HepG2 (cell line): Measurements from ENCODE around the gene LRRC10B. TPM values are rescaled to one million over a fixed set of nuclear protein-coding genes. Genes with fewer than 3 reads are reported as not detected.

Experiments
- ATAC-seq: fragments of 200-7000 bp; cut with Tn5 transposase; 3 replicates; pipeline ENCODE4 v1.9.1; 2020; ENCODE audit warnings: mild to moderate bottlenecking, moderate library complexity
- BruUV-seq: library from RNA; stranded (reverse); fragments of 400-500 nt; replicated peaks from 2 replicates; lab custom pipeline; 2021; lab: Mats Ljungman, UMichigan
- CTCF ChIA-PET: fragments of 300-600 bp; formaldehyde crosslinking; extraction: SDS; loops from one replicate; lab custom pipeline; 2021; ENCODE audit warnings: low total read pairs, inconsistent platforms, low intra/inter-chr PET ratio; lab: Yijun Ruan, JAX
- POLR2A ChIA-PET: fragments of 350-600 bp; sonication (Branson Sonifier 250); formaldehyde crosslinking; loops from one replicate; lab custom pipeline; 2020; ENCODE audit warnings: antibody characterized with exemption, inconsistent platforms; lab: Yijun Ruan, JAX
- DNase-seq: peaks from one replicate; pipeline ENCODE4 v3.0.0-alpha.2; 2015; ENCODE audit warnings: low spot score
- FAIRE-seq: peaks from 3 replicates; lab custom pipeline; 2011; peaks lifted over from hg19 to GRCh38; lab: Jason Lieb, UNC
- H2AFZ ChIP-seq: one replicate; pipeline ENCODE4 v1.6.1; 2011; ENCODE audit warnings: low read length, inconsistent platforms
- H3K27ac ChIP-seq: fragments of 300-600 bp; 3 replicates; pipeline ENCODE4 v1.8.0; 2011; ENCODE audit warnings: mixed run types, mild to moderate bottlenecking, mixed read lengths, low read length, inconsistent platforms; ENCODE audit not compliant: insufficient read depth; ENCODE audit errors: extremely low read length
- H3K27me3 ChIP-seq, 2 experiments: fragments of 200-600 bp in 1 of 2; 2 replicates in 1 of 2; 3 replicates in 1 of 2; pipeline versions ENCODE4 v1.6.0 to v1.8.0; 2011; ENCODE audit warnings: low read length in 2 of 2, mild to moderate bottlenecking in 2 of 2, moderate library complexity in 2 of 2, inconsistent platforms in 1 of 2; ENCODE audit not compliant: insufficient read depth in 2 of 2, control insufficient read depth in 1 of 2
- H3K36me3 ChIP-seq, 2 experiments: fragments of 200-600 bp in 1 of 2; replicated peaks in 1 of 2; 2 replicates in 1 of 2; 3 replicates in 1 of 2; pipeline versions ENCODE4 v1.5.1 to v1.8.0; 2011; ENCODE audit warnings: low read length in 2 of 2, inconsistent platforms in 1 of 2; ENCODE audit not compliant: insufficient read depth in 2 of 2, control insufficient read depth in 1 of 2
- H3K4me1 ChIP-seq: 2 replicates; pipeline ENCODE4 v1.5.1; 2012; ENCODE audit warnings: low read length, inconsistent platforms; ENCODE audit not compliant: insufficient read depth
- H3K4me2 ChIP-seq: 2 replicates; pipeline ENCODE4 v1.6.0; 2011; ENCODE audit warnings: low read depth, low read length, inconsistent platforms
- H3K4me3 ChIP-seq, 3 experiments: fragments of 200-600 bp in 1 of 3; sonication (generic), shearing (Covaris generic) in 1 of 3; replicated peaks in 1 of 3; 2 replicates each; pipeline ENCODE4 v1.5.1; 2011 to 2016; ENCODE audit warnings: low read length in 3 of 3, inconsistent platforms in 2 of 3, low read depth in 2 of 3, mild to moderate bottlenecking in 2 of 3, control low read depth in 1 of 3, mixed read lengths in 1 of 3; ENCODE audit not compliant: insufficient read depth in 1 of 3
- H3K79me2 ChIP-seq: one replicate; pipeline ENCODE4 v1.6.1; 2011; ENCODE audit warnings: low read length, inconsistent platforms; ENCODE audit not compliant: insufficient read depth
- H3K9ac ChIP-seq: 2 replicates; pipeline ENCODE4 v1.6.0; 2011; ENCODE audit warnings: mild to moderate bottlenecking, low read depth, low read length, inconsistent platforms; ENCODE audit not compliant: insufficient read depth
- H3K9me3 ChIP-seq: 2 replicates; pipeline ENCODE4 v1.5.1; 2012; ENCODE audit warnings: mild to moderate bottlenecking, low read length
- H4K20me1 ChIP-seq: 2 replicates; pipeline ENCODE4 v1.6.0; 2011; ENCODE audit warnings: inconsistent platforms, mild to moderate bottlenecking, low read length, moderate library complexity; ENCODE audit not compliant: insufficient read depth
- AHR ChIP-seq: IDR thresholded peaks from 2 replicates; pipeline ENCODE4 v1.6.1; 2018; ENCODE audit warnings: missing genetic modification reagents, missing compliant biosample characterization
- FOXO1 ChIP-seq: sonication (generic); formaldehyde crosslinking; IDR thresholded peaks from 2 replicates; pipeline ENCODE4 v1.4.0; 2020; ENCODE audit warnings: missing genetic modification reagents
- GABPA ChIP-seq, 2 experiments: IDR thresholded peaks; 2 replicates each; pipeline ENCODE4 v1.6.1; 2011 to 2016; ENCODE audit warnings: low read depth in 2 of 2, low read length in 1 of 2, missing biosample characterization in 1 of 2, missing genetic modification characterization in 1 of 2
- HNF4A ChIP-seq: sonication (generic); formaldehyde crosslinking; IDR thresholded peaks from 2 replicates; pipeline ENCODE4 v1.4.0; 2020; ENCODE audit warnings: missing genetic modification reagents
- HNF4G ChIP-seq, 2 experiments: sonication (generic) in 1 of 2; formaldehyde crosslinking in 1 of 2; IDR thresholded peaks; 2 replicates each; pipeline versions ENCODE4 v1.4.0 to v1.6.1; 2011 to 2020; ENCODE audit warnings: borderline replicate concordance in 2 of 2, low read depth in 2 of 2, mild to moderate bottlenecking in 2 of 2, low read length in 1 of 2, missing genetic modification reagents in 1 of 2, moderate library complexity in 1 of 2
- IRF2 ChIP-seq: IDR thresholded peaks from 2 replicates; pipeline ENCODE4 v1.6.1; 2018; ENCODE audit warnings: missing genetic modification reagents, missing compliant biosample characterization
- ISL2 ChIP-seq: sonication (generic); formaldehyde crosslinking; IDR thresholded peaks from 2 replicates; pipeline ENCODE4 v1.5.0; 2020; ENCODE audit warnings: missing genetic modification reagents
- MAZ ChIP-seq, 2 experiments: sonication (generic) in 1 of 2; formaldehyde crosslinking in 1 of 2; IDR thresholded peaks; 2 replicates each; pipeline versions ENCODE4 v1.5.0 to v1.6.1; 2012 to 2020; ENCODE audit warnings: low read depth in 2 of 2, mild to moderate bottlenecking in 2 of 2, borderline replicate concordance in 1 of 2, improper control_type of control experiment in 1 of 2, low read length in 1 of 2, missing genetic modification reagents in 1 of 2, moderate library complexity in 1 of 2
- MEIS1 ChIP-seq: sonication (generic); formaldehyde crosslinking; IDR thresholded peaks from 2 replicates; pipeline ENCODE4 v1.9.0; 2021; ENCODE audit warnings: mild to moderate bottlenecking, missing genetic modification reagents, moderate library complexity, borderline replicate concordance
- MTA1 ChIP-seq: sonication (generic); formaldehyde crosslinking; IDR thresholded peaks from 2 replicates; pipeline ENCODE4 v1.4.0; 2020; ENCODE audit warnings: missing genetic modification reagents, mild to moderate bottlenecking, borderline replicate concordance
- PHF21A ChIP-seq: sonication (generic); formaldehyde crosslinking; IDR thresholded peaks from 2 replicates; pipeline ENCODE4 v1.5.0; 2020; ENCODE audit warnings: mild to moderate bottlenecking, missing genetic modification reagents
- RFXANK ChIP-seq: IDR thresholded peaks from 2 replicates; pipeline ENCODE4 v1.6.1; 2016
- SMC3 ChIP-seq: IDR thresholded peaks from 2 replicates; pipeline ENCODE4 v1.6.1; 2011; ENCODE audit warnings: low read length, improper control_type of control experiment
- SRY ChIP-seq: sonication (generic); formaldehyde crosslinking; IDR thresholded peaks from 2 replicates; pipeline ENCODE4 v1.8.0; 2022; ENCODE audit warnings: mild to moderate bottlenecking, missing genetic modification reagents
- ZEB1 ChIP-seq: IDR thresholded peaks from 2 replicates; pipeline ENCODE4 v1.6.1; 2012; ENCODE audit warnings: mild to moderate bottlenecking, low read depth, inconsistent platforms; ENCODE audit not compliant: insufficient replicate concordance
- ZFP1 ChIP-seq: IDR thresholded peaks from 2 replicates; pipeline ENCODE4 v1.6.1; 2016
- ZNF263 ChIP-seq: sonication (generic); formaldehyde crosslinking; IDR thresholded peaks from 2 replicates; pipeline ENCODE4 v1.4.0; 2020; ENCODE audit warnings: missing genetic modification reagents
- ZNF576 ChIP-seq: sonication (generic); formaldehyde crosslinking; IDR thresholded peaks from 2 replicates; pipeline ENCODE4 v1.4.0; 2020; ENCODE audit warnings: mild to moderate bottlenecking, missing genetic modification reagents
- ZNF672 ChIP-seq: sonication (generic); formaldehyde crosslinking; IDR thresholded peaks from 2 replicates; pipeline ENCODE4 v1.8.1; 2022; ENCODE audit warnings: missing genetic modification reagents
- ZNF746 ChIP-seq: sonication (generic); formaldehyde crosslinking; IDR thresholded peaks from 2 replicates; pipeline ENCODE4 v1.8.0; 2022; ENCODE audit warnings: mild to moderate bottlenecking, missing genetic modification reagents
- ZNF891 ChIP-seq: sonication (generic); formaldehyde crosslinking; IDR thresholded peaks from 2 replicates; pipeline ENCODE4 v1.5.0; 2020; ENCODE audit warnings: mild to moderate bottlenecking, missing genetic modification reagents
- ZXDC ChIP-seq: sonication (generic); formaldehyde crosslinking; IDR thresholded peaks from 2 replicates; pipeline ENCODE4 v1.5.0; 2020; ENCODE audit warnings: mild to moderate bottlenecking, missing genetic modification reagents
- WGBS: methylation state at CpG from one replicate; pipeline ENCODE4 v1.1.6; 2017; ENCODE audit warnings: low lambda C conversion rate; 5-methylcytosine and 5-hydroxymethylcytosine counted together
- in situ Hi-C: cut with HindIII; loops from 2 replicates; pipeline ENCODE4 v1.10.0; 2017; ENCODE audit warnings: low pct_unique_long_range_greater_than_20kb; ENCODE audit not compliant: extremely low pct_ligation_motif_present
- intact Hi-C: fragments of 100-400 bp; cut with micrococcal nuclease; formaldehyde crosslinking; loops from one replicate; pipeline ENCODE4 v1.10.0; 2022; ENCODE audit not compliant: unreplicated experiment
- polyA plus RNA-seq, 8 experiments: library from polyadenylated mRNA; depleted of rRNA in 3 of 8; stranded (reverse) in 7 of 8; unstranded in 1 of 8; fragments of >200 nt; fragmentation: Illumina TruSeq in 4 of 8; extraction: Trizol in 4 of 8; gene quantifications; 2 replicates each; pipeline versions ENCODE4 v1.2.1 to v1.2.3, GENCODE V29; 2011 to 2016; ENCODE audit warnings: low read depth in 4 of 8, missing spikeins in 1 of 8, mixed read lengths in 1 of 8; ENCODE audit not compliant: insufficient read depth in 1 of 8
- total RNA-seq, 5 experiments: library from RNA; depleted of rRNA; stranded (reverse); fragments of >200 nt; fragmentation: Illumina TruSeq; extraction: Trizol; gene quantifications; 2 replicates each; pipeline ENCODE4 v1.2.3, GENCODE V29; 2016; ENCODE audit warnings: low read depth in 1 of 5

Gene LRRC10B
- total and polyA plus RNA-seq, 2 of the 13 experiments (the other 11 are each of a cell fraction or from before 2014, with no cell fraction given): not detected

- WGBS: 0% methylated on average over 2 of the region's 18 CpGs
- peak; percentile 41 for ATAC-seq
- intact Hi-C loops (loop anchor here (1.0 to 2.0 kb wide), 3 partner anchors 40 to 161 kb away; no protein-coding TSS in a partner anchor), in situ Hi-C loops (loop anchor here (5.0 kb wide), 2 partner anchors 40 to 160 kb away; no protein-coding TSS in a partner anchor)
- no peak for FAIRE-seq
- Histone ChIP-seq H2AFZ (no peak overlapping the region), H3K9ac (no peak overlapping the region), H3K27me3 (peaks cover 2 to 22% of the 10 kb centered on the region in 2 experiments; a peak in 4 of 5 replicates), H4K20me1 (no peaks in the 10 kb centered on the region), H3K27ac (no peak overlapping the region), H3K4me1 (peaks cover 27% of the 10 kb centered on the region), H3K4me3 (no peak overlapping the region), H3K4me2 (peak overlapping the region; percentile 30; the same call in 1 of the 2 replicates), H3K36me3 (no peaks in the 10 kb centered on the region), H3K79me2 (no peaks in the 10 kb centered on the region), H3K9me3 (no peaks in the 10 kb centered on the region)
- ChIA-PET POLR2A (no interaction called here), CTCF (interaction anchor here (0.8 to 5.8 kb wide), 5 partner anchors 38 to 160 kb away, joined by 3 to 87 read pairs (median 5); no protein-coding TSS in a partner anchor)
- no peak for DNase-seq
- BruUV-seq: no TSS peak
- peak; percentile 70 for TF ChIP-seq ZNF263 (CRISPR knock-in tag)
- TF ChIP-seq SMC3: peak; percentile 49
- TF ChIP-seq ZNF746 (CRISPR knock-in tag): no peak
- TF ChIP-seq PHF21A (CRISPR knock-in tag): 0 out of 2 replicates have a peak, but pooled peaks have one; percentile 53
- 0 out of 2 replicates have a peak, but pooled peaks have one; percentile 12 for TF ChIP-seq HNF4A (CRISPR knock-in tag)
- TF ChIP-seq MTA1 (CRISPR knock-in tag): 0 out of 2 replicates have a peak, but pooled peaks have one; percentile 31
- TF ChIP-seq ZNF576 (CRISPR knock-in tag): no peak
- 0 out of 2 replicates have a peak, but pooled peaks have one; percentile 54 for TF ChIP-seq ZXDC (CRISPR knock-in tag)
- TF ChIP-seq ISL2: no peak
- TF ChIP-seq MEIS1 (CRISPR knock-in tag): no peak
- no peak for TF ChIP-seq SRY
- no peak for TF ChIP-seq MAZ (IDR thresholded peaks at IDR 0.05; ENCODE audit: borderline replicate concordance, low read depth, low read length)
- 0 out of 2 replicates have a peak, but pooled peaks have one; percentile 20 for TF ChIP-seq MAZ (CRISPR knock-in tag; IDR thresholded peaks at IDR 0.05; ENCODE audit: low read depth)
- TF ChIP-seq FOXO1 (CRISPR knock-in tag): no peak
- TF ChIP-seq ZFP1: no peak
- TF ChIP-seq RFXANK (CRISPR knock-in tag): no peak
- no peak for TF ChIP-seq HNF4G (IDR thresholded peaks at IDR 0.05; ENCODE audit: borderline replicate concordance, low read depth, low read length)
- TF ChIP-seq HNF4G (CRISPR knock-in tag; IDR thresholded peaks at IDR 0.05; ENCODE audit: borderline replicate concordance, low read depth): no peak
- TF ChIP-seq GABPA (IDR thresholded peaks at IDR 0.05; ENCODE audit: low read depth, low read length): no peak
- no peak for TF ChIP-seq GABPA (CRISPR knock-in tag; IDR thresholded peaks at IDR 0.05; ENCODE audit: low read depth)
- TF ChIP-seq IRF2 (CRISPR knock-in tag): no peak
- TF ChIP-seq ZNF891: 0 out of 2 replicates have a peak, but pooled peaks have one; percentile 31
- TF ChIP-seq AHR (CRISPR knock-in tag): no peak
- no peak for TF ChIP-seq ZEB1
- TF ChIP-seq ZNF672 (CRISPR knock-in tag): no peak
Measured at GRCh38 chr11:61477727-61478148, 30.8 kb upstream of the LRRC10B start.
